Activated CD4-positive, alpha-beta T cell treated with anti-CD3 and anti-CD28 coated beads for 1 hour (primary cell): ENCODE measurements around the gene WDR35.
A peak's percentile ranks its signal among the peaks of the same experiment; 100 is the strongest.

Experiments used
- DNase-seq: peaks from one replicate; pipeline ENCODE4 v3.0.0-alpha.2; 2020

WDR35 gene

DNA sequence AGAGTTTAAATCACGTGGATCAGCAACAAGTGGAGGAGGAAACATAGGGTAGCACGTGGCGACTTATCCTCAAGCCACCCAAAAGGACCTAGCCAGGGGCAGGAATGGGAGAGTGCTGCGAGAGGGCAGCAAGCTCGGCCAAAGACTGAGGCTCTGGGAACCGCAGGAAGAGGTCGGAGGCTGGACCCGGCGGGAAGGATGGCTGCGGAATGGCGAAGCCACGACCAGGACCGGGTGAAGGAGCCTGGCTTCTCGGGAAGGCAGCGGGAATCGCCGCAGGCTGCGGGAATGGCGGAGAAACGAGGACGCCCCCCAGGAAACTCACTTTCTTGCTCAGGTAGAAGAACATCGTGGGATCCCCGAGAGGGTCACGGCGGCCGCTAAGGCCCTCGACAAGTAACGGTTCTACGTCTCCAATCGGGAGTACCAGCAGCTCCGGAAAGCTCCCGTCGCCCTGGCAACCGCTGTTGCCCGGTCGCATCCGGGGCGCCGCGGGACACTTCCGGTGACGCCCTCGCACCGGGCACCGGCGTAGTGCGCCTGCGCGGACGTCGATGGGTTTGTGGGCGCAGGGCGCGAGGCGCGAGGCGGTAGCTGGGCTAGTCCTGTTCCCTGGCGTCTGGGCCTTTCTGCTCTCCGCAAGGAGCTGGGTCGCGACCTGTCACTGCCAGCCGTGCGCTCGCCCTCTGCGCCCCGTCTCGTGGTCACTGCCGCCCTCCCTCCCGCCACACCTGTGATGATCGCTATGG is at the start of gene WDR35:
WDR35 (minus strand) TSS at position 439 of the 749 bp plus-strand sequence; CDS start at position 349, 90 bp downstream.
- DNase-seq: peak; percentile 84

DNA sequence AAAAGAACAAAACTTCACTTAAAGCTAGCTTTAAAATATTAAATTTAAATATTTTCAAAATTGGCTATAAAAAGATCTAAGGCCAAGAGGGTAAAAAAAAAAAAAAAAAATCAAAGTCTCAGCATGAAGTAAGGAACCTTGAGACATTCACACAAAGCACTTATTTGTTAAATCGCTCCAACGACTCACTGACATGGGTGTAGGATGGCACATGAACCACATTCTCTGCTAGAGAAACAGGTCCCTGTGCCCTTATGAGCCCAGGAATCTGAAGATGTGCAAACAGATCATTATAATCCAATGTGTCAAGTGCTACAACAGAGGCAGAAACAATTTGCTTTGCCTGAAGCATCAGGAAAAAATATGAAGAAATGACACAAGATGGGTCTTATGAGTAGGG is 47.8 kb upstream of the WDR35 start:
- DNase-seq: no peak

DNA sequence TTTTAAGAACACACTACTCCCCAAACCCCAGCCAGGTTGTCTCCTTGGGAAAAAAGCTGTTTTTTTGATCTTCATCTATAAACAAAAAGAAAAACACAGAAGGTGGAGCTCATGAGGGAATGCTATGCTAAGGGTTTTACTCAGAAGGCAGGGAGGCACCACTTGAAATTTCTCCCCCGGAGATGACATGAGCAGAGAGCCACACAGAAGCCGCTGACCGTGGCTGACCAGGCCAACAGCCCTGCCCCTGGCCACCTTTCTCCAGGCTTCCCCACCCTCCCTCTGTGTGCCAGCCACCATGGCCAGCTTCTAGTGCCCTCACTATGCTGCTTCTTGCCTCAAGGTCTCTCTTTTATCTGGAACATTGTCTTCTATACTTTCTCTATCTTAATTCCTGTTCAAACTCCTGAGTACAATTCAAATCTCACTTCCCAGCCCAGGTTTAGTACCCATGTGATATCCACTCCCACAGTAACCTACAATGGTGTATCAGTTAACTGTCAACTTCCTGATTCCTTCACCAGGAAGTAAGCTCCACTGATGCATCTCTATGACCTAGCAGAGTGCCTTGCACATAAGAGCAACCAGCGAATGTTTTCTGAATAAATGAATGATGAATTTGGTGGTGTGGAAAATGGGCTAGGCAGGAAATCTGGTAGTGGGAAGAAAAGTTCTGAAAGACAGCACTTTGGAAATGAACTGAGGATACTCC is 46.2 kb upstream of the WDR35 start:
- no peak for DNase-seq

DNA sequence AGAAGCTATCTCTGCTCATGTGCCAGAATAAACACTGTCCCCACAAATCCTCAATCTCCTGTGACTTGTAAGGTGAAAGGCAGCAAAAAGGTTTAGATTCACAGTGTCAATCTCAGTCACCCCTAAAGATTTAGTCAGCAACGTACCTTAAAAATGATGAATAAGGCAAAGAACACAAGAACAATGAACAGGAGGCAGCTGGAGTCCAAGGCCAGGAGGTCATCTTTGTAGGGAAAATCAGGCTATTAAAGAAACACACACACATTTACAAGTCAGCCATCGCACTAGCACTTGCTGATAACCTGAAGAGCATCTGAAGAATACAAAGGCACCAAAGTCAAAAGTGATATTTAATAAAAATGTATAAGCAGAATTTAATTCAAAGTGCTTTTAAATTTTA is 44.9 kb upstream of the WDR35 start:
- DNase-seq: no peak

DNA sequence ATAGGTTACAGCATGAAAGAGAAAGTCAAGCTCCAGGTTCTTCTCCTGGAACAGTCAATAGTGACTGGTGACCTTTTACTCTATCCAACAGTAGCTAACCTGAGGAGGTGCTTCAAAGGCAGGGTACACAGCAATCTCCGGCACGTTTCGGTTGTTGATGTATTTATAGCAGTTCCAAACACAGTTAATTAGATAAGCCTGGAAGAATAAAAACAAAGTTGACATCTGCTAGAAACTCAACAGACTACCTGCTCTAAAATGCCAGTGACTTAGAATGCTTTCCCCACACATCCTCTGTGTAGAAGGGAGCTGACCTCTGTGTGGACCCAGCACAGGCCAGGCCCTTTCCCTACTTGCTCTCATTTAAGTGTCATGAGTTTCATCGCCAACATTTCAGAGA is 44.3 kb upstream of the WDR35 start:
- no peak for DNase-seq

DNA sequence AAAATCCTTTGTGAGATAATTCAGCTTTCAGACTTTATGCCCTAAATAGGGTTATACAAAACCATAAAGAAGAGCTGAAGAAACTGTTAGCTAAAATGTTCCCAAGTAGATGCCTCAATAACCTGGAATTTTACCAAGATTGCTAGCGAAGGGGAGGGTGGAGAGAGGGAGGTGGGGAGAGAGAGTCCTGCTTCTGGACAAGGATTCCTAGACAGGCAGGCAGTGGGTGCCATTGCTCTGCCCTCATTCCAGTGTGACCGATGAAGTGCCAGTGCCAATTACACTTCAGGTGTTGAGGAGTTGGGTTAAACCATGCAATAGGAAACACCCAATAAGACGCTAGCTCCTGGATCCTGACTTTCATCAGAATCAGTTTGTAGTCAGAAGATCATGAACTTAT is 43.4 kb upstream of the WDR35 start:
- no peak for DNase-seq

DNA sequence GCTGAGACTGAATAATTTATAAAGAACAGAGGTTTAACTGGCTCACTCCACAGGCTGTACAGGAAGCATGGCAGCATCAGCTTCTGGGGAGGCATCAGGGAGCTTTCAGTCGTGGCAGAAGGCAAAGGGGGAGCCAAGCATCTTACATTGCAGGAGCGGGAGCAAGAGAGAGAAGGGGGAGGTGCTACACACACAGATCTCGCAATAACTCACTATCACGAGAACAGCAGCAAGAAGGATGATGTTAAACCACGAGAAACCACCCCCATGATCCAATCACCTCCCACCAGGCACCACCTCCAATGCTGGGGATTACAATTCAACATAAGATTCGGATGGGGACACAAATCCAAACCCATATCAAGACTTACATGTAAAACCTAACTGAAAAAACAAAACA is 40.3 kb upstream of the WDR35 start:
- DNase-seq: no peak

DNA sequence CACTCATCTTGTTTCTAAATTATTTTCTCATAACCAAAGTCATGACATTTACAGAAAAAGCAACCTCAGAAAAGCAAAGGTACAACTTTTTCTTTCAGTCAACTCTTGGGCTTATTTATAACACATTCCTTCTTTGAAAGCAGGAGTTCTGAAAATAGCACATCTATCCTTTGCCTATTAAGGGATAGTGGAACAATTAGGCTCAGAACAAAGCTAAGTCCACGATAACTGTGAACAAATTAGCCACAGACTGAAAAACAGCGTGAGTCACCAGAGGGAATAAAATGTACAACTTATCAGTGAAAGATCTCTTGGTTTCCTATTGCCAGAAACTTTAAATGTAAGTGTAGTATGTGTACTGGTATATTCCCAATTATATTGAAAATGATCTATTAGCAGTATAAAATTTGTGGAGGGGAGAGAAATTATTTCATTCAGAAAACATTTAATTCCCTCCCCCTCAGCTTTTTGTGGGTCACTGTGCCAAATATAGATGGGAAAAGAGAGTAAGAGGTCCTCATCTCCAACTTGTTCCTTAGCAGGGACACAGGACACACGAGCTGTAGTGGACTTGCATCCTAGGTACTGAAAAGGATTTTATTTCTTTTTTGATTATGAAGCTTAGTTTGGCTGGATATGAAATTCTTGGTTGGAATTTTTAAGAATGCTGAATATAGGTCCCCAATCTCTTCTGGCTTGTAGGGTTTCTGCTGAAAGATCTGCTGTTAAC is 38.0 kb upstream of the WDR35 start:
- DNase-seq: no peak

DNA sequence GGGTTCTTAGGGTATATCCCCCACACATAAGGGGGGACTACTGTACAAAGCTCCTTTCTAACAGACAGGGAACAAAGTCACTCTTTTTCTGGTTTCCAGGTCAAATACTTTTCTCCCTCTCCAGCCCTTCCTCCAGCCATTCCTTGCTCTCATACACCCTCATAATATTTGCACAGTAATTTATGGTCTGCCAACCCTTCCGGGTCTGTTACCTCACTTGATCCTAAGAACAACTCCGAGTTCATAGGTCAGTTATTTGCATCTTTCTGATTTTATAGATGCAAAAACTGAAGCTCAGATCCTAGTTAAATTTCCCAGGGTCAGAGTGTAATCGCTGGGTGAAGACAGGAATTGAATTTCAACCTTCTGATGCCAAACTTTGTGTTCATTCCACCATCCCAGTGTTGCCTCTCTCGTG is 37.4 kb upstream of the WDR35 start:
- DNase-seq: no peak

DNA sequence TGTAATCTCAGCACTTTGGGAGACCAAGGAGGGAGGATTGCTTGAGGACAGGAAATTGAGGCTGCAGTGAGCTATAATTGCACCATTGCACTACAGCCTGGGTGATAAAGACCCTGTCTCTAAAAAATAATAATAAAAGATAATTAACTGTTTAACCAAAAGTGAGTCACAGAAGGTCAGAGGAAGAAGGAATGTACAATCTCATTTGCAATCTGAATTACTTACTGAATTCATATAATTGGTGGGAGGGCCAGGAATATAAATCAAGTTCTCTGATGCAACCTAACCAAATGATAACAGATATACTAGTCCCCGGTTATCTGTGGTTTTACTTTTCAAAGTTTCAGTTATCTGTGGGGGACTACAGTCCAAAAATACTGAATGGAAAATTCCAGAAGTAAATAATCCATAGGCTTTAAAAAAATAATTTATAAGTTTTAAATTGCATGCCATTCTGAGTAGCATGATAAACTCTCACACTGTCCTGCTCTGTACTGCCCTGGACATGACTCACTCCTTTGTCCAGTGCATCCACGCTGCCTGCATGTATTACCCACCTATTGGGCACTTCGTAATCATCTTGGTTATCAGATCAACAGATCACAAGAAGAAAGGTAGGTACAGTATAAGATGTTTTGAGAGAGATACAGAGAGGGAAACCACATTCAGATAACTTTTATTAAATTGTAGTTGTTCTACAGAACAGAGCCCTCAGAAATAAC is 35.3 kb upstream of the WDR35 start:
- DNase-seq: no peak

DNA sequence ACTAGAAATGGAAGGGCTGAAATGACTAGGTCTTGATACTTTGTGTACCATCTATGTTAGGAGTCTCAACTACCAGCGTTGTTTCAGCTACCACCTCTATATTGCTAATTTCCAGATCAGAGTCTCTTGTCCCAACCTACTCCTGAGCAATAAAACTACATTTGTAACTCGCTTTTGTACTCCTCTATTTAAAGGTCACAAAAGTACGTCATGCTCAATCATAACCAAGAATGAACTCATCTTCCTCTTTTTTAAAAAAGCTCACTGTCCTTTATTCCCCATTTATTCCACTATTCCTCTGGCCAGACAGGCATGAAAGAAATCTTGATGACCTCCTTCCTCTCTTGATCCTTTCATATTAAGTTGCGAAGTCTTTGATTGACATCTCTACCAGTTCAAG is 33.8 kb upstream of the WDR35 start:
- DNase-seq: no peak

DNA sequence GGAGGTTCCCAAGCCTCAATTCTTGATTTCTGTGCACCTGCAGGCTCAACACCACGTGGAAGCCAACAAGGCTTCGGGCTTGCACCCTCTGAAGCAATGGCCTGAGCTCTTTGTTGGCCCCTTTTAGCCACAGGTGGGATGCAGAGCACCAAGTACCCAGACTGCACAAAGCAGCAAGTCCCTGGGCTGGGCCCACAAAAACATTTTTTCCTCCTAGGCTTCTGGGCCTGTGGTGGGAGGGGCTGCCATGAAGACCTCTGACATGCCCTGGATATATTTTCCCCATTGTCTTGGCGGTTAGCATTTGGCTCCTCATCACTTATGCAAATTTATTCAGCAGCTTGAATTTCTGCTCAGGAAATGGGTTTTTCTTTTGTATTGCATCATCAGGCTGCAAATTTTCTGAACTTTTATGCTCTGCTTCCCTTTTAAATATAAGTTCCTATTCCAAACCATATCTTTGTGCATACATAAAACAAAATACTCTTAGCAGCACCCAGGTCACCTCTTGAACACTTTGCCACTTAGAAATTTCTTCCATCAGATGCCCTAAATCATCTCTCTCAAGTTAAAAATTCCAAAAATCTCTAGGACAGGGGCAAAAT is 31.6 kb upstream of the WDR35 start:
- DNase-seq: no peak

DNA sequence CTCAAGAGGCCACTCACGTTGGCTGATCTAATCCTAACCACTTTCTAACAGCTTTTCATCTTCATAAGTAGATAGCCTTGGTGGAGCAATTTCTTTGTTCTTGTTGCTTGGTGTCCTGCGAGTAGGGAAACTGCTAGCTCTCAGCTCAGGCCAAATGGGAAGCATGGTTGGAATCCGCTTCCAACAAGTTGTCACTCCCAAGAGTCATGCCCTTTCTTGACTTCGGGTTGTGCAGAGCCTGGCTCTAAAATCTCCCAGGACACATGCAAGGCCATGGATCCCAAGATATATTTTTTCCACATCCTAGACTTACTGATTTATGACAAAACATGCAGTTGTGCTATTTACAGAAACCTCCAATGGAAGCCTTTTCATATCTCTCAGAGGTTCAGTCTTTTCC is 29.8 kb upstream of the WDR35 start:
- DNase-seq: no peak

DNA sequence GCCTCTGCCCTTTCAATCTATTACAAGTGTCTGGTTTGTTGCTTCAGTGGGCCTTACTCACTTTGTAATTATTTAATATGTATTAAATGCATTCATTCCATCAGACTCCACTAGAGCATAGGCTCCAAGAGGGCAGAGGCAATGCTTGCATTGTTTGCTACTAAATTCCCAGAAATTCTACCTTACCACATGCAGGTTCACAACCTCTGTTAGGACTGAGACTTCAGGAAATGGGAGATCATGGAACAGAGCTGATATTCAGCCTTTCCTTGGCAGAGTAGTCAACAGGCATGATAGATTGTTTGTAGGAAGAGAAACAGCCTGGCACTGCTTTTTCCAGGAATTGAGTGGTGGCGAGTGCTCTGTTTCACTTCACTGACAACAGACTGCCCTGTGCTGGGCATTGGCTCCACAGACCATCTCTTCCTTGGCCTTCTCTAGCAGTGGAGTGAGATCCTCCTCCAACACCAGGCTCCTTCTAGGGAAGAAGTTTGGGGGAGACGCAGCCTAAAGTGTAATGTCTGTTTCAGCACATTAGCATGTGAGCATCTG is 28.8 kb upstream of the WDR35 start:
- no peak for DNase-seq

DNA sequence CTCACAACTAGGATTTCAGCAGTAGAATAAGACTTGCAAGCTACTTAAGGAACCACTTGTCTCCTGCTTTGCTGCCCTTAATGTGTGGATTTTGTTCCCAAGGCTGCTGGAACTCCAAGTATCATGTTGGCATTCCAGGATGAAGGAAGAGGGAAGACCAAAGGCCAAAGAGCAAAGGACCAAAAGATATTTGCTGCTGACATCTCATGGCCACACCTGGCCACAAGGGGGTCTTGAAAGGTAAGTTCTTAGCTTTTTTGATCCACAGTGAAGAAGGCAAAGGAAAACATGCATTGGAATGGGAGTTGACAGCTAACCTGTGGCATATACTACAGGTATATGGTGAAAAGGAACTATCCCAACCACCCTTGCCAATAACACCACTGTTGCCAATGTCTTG is 26.4 kb upstream of the WDR35 start:
- DNase-seq: no peak

DNA sequence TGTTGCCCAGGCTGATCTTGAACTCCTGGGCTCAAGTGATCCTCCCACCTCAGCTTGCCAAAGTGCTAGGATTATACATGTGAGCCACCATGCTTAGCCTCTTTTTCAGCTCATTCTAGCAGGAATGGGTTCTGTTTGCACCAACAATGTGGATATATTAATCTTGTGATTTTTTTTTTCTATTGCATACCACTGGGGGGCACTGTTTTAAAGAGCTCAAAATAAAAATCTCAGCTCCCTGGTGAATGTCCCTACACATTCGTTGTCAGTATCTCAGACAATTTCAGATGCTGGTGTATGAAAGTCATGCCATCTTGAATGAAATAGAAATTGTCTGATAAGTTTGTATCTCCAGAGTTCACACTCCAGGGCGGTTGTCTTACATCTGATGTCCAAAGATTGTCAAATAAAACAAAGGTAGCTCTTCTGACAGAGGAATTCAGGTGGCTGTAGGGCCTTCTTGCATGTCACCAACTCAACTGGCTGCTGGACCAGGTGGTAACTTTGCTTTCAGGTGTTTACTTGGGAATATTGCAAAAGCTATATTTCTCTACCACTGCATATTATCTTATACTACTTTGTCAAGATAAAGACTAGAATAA is 25.7 kb upstream of the WDR35 start:
- DNase-seq: no peak

DNA sequence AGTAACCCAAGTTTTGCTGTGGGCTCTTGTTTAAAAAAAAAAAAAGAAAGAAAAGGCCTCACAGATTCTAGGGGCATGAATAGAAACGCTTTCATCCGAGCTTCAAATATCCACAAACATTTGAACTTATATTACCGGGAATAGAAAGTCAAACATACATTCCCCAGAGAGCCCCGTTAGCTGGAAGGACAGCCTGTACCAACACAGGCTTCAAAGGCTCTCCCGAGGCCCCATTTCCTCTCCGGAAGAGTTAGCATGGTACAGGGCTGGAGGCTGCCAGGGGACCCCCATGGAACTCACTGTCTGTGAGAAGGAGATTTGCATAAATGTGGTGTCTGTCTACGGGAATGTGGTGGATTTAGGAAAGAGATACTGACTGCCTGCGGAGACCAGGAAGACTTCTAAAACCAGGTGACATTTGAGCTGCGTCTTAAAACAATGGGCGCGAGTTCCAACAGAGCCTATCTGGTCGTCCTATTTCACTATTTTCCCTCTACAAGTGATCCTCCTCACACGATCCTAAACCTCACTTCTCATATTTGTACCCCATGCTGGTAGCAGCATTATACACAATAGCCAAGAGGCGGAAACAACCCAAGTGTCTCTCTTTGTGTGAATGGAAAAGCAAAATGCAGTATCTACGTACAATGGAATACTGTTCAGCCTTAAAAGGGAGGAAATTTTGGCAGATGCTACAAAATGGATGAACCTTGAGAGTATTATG is 23.4 kb upstream of the WDR35 start:
- no peak for DNase-seq

DNA sequence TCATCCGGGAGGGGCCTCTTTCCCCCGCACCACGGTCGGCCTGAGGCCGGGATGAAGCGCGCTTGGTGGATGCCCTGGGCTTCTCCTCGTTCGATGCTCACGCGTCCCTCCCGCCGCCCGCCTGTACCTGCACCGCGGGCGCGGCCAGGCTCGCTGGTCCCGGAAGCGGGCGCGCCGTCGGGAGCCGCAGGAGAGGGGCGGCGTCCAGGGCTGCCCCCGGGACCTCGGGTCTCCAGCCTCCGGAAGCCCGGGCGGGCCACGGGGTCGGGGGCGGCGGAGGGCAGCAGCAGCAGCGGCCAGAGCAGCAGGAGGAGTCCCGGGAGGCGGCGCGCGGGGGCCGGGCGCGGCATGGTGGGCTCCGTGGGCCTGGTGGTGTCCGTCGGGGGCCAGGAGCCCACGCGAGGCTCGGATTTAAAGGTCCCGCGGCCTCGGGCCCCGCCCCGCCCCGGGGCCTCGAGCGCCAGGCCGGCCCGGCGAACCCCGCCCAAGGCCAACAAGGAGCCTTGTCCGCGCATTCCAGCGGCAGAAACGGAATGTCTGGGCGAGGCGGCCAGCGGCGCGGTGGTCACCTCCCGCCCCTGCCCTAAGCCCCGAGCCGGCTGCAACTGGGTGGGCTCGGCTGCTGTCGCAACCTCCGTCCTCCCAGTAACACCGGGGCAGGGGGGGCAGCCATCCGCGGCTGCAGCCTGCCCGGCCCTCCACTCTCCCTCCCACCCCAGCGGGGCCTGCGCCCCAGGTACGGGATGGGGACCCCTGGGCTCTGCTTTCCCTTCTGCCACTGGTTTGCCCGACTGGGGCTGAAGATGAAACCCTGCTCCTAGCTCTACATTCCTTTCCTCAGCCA is 22.6 kb upstream of the WDR35 start, which contains the start of gene MATN3:
MATN3 (minus strand) TSS at position 387 of the 844 bp plus-strand sequence; CDS start at position 350, 37 bp downstream.
- no peak for DNase-seq

DNA sequence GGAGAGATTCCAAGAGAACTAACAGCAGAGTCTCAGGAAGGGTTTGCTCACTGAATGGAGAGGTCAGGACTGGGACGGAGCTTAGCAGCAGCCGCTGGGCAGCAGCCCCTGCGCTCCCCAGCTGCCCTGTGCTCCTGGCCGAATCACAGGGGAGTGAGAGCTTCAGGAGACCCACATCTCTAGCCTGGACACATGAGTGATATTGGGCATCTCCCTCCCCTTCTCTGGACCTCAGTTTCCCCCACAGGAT is 22.1 kb upstream of the WDR35 start:
- DNase-seq: no peak

DNA sequence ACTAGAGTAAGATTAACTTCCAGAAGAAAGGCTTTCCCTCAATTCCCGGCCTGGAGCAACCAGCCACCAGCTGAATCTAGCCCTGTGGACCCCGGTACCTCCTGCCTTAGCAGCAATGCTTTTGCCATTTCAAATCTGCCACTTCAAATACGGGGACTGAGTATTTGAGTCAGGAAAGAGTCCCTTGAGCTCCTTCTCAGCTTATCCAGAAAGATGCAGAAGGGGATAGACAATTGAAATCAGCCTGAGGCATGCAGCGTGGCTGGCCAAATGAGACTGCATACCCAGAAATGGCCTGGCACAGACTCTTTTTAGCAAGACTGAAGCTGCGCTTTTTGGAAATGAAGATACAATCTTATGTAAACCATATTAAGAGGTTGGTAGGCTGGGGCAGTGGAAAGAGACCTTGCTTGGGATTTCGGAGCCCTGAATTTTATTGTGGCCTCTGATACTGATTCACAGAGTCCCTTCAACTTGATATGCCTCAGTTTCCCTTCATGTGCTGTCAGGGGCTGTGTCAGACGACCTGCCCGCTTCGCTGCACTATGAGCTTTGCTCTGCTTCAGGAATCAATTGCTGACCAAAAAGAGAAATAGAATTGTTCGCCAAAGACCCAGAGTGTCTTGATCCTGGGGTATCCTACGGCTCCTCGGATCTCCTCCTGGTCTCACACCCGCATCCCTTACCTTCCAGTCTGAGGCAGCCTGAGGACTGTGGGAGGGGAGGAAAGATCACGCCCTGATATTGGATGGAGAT is 21.5 kb upstream of the WDR35 start:
- no peak for DNase-seq
